GM12892 (cell line): ENCODE results near the gene EFNB2.

ENCODE experiments used
- POLR2AphosphoS5 ChIP-seq: IDR thresholded peaks from 2 replicates; pipeline ENCODE4 v1.6.1; 2011; ENCODE audit warnings: low read depth, low read length, control low read depth
- TAF1 ChIP-seq: IDR thresholded peaks from 2 replicates; pipeline ENCODE4 v1.6.1; 2011; ENCODE audit warnings: low read depth, mild to moderate bottlenecking, control low read depth, low read length, borderline replicate concordance

DNA sequence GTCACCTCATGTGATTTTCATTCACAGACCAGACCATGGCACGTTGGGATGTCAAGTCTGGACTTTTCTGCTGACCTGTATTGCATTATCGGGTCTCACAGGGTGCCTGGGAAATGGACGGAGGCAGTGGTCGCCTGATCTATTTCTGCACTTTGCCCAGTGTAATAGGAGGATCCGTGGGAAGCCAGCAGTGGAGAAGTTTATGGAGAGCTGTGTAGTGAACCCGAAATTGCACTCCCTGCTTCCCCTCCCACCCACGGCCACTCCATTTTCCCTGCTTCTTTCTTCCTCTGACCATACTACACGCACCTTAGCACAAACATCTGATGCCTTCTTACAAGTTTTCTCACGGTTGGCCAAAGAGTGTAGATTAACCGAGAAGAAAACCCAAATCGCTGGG lies 16.9 kb downstream of the EFNB2 start:
- no peak for TF ChIP-seq POLR2AphosphoS5
- no peak for TF ChIP-seq TAF1
